ENCODE data around the gene PCDHGA1.
"Not testable (repeated sequence)": the region's sequence is repeated elsewhere in the genome, so short reads cannot be mapped to it uniquely, and the experiment has no call there.

DNA sequence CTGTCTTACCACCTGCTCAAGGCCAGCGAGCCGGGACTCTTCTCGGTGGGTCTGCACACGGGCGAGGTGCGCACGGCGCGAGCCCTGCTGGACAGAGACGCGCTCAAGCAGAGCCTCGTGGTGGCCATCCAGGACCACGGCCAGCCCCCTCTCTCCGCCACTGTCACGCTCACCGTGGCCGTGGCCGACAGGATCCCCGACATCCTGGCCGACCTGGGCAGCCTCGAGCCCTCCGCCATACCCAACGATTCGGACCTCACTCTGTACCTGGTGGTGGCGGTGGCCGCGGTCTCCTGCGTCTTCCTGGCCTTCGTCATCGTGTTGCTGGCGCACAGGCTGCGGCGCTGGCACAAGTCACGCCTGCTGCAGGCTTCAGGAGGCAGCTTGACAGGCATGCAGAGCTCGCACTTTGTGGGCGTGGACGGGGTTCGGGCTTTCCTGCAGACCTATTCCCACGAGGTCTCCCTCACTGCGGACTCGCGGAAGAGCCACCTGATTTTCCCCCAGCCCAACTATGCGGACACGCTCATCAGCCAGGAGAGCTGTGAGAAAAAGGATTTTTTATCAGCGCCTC, 10.6 kb downstream of the PCDHGA1 start:
- TF ChIP-seq, protein P1, sequence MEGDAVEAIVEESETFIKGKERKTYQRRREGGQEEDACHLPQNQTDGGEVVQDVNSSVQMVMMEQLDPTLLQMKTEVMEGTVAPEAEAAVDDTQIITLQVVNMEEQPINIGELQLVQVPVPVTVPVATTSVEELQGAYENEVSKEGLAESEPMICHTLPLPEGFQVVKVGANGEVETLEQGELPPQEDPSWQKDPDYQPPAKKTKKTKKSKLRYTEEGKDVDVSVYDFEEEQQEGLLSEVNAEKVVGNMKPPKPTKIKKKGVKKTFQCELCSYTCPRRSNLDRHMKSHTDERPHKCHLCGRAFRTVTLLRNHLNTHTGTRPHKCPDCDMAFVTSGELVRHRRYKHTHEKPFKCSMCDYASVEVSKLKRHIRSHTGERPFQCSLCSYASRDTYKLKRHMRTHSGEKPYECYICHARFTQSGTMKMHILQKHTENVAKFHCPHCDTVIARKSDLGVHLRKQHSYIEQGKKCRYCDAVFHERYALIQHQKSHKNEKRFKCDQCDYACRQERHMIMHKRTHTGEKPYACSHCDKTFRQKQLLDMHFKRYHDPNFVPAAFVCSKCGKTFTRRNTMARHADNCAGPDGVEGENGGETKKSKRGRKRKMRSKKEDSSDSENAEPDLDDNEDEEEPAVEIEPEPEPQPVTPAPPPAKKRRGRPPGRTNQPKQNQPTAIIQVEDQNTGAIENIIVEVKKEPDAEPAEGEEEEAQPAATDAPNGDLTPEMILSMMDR (conservative IDR thresholded peaks at IDR 0.05; ENCODE audit: low read depth, low read length): not testable (repeated sequence)
- TF ChIP-seq BHLHE40 (IDR thresholded peaks at IDR 0.05; ENCODE audit: low read depth, low read length); POLR2A (IDR thresholded peaks at IDR 0.05; ENCODE audit: low read depth, low read length); RAD21 (IDR thresholded peaks at IDR 0.05; ENCODE audit: low read length): not testable (repeated sequence)
